HG02571 (cell line): ENCODE measurements around the gene FAM107B.
"Not testable (repeated sequence)": the region's sequence is repeated elsewhere in the genome, so short reads cannot be mapped to it uniquely, and the experiment has no call there.

Experiments
- ATAC-seq: cut with Tn5 transposase; IDR thresholded peaks from one replicate; pipeline ENCODE4 v1.9.1; 2021; ENCODE audit warnings: mild to moderate bottlenecking, moderate library complexity; ENCODE audit not compliant: unreplicated experiment

FAM107B gene

DNA sequence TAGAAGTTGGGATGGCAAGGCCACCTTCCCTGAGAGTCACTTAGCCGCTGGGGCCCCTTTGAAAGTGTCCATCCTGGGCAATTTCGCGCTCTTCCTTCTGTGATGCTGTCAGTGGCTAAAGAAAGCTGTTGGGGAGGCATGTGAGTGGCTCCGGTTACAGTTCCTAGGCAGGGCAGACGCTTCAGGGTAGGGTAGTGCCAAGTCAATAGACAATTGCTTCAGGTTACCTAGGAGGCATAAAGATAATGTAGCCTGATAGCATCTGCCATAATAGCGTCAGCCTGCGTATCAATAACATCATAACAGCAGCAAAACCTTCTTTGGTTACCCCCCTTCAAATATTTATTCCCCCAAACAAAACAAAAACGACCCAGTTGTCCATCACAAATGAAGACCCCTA lies at the start of gene FAM107B:
TSS of gene FAM107B (minus strand) at position 101 of the 400 bp plus-strand sequence. CDS start 234 bp downstream, outside the sequence.
- ATAC-seq: no peak

DNA sequence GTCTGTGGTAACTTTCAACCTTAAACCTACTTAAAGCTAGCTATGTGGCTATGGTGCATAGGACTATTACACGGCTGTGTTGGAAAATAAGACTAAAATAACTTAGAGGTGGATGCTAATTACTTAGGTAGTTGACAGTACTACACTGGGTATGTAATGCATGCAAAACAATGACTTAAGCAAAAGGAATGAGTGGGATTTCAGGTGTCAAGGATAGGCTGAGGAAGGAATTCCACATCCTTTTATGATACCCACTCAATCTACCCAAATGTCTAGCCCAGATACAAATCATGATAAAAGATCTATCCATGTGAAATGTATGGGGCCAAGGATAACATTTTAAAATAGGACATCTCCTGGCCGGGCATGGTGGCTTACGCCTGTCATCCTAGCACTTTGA lies 49.3 kb upstream of the FAM107B start:
- no peak for ATAC-seq

DNA sequence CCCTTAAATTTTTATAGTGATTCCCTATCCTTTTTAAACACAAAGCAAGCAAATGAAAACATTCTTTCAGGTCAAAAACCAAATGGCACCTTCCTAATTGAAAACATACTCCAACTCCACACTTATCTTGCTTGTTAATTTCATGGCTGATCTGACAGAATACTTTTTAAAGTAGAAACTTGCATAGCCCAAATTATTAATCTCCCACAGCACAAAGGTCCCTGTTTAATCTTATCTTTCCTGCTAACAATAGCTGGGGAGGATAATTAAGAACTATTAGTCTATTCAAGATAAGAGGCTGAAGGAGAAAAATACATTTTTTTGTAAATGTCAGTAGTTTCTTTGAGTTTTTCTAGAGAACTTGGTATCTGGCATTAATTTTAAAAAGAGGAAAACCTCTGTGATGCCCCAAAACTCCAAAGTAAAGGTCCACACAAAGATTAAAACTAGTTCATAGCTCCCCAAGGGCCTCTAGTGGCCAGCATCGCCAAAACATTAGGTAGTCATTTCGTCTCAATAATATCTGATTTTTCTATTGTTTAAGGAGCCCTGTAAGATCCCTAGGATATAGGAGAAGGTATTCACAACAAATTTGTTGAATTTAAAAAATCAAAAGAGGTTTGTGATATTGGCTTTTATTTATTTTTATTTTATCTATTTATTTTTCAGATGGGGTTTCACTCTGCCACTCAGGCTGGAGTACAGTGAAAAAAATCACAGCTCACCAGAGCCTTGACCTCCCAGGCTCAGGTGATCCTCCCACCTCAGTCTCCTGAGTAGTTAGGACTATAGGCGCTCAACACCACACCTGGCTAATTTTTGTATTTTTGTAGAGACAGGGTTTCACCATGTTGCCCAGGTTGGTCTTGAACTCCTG lies 48.4 kb upstream of the FAM107B start:
- no peak for ATAC-seq

DNA sequence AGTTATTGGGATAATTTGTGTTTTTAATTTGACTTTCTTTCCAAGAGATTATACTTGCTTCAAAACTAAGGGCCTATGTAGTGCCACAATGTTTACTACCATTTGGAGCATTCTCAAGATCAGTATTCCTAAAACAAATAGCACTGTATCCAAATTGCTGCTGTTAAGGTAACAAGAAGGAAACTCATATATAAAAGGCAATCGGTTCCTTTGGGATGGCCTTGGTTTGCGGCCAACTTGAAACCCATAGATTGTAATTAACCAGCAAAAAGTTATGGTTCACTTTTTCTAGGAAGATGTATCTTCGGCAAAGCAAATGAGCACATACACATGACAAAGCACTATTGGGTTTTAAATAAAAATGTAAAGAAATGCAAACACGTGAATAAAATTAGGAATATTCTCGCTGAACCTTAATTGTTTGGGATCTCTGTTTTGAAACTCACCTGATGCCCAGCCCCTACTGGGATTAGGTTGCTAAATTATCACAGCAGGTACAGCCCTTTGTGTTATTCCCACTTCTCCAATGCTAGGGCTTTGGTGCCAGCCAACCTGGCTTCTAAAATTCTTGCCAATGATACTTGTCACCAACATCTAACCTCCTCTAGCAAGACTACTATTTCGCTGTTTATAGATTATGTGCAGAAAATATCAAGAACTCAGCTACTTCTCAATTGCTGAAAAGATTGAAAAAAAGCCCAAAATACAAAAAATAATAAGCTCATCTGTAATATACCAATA lies 47.1 kb upstream of the FAM107B start:
- ATAC-seq: no peak

DNA sequence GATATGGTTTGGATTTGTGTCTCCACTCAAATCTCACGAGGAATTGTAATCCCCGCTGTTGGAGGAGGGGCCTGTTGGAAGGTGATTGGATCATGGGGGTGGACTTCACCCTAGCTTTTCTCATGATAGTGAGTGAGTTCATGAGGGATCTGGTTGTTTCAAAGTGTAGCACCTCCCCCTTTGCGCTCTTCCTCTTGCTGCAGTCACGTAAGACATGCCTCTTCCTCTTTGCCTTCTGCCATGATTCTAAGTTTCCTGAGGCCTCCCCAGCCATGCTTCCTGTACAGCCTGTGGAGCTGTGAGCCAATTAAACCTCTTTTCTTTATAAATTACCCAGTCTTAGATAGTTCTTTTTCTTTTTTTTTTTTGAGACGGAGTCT lies 46.1 kb upstream of the FAM107B start:
- no peak for ATAC-seq

DNA sequence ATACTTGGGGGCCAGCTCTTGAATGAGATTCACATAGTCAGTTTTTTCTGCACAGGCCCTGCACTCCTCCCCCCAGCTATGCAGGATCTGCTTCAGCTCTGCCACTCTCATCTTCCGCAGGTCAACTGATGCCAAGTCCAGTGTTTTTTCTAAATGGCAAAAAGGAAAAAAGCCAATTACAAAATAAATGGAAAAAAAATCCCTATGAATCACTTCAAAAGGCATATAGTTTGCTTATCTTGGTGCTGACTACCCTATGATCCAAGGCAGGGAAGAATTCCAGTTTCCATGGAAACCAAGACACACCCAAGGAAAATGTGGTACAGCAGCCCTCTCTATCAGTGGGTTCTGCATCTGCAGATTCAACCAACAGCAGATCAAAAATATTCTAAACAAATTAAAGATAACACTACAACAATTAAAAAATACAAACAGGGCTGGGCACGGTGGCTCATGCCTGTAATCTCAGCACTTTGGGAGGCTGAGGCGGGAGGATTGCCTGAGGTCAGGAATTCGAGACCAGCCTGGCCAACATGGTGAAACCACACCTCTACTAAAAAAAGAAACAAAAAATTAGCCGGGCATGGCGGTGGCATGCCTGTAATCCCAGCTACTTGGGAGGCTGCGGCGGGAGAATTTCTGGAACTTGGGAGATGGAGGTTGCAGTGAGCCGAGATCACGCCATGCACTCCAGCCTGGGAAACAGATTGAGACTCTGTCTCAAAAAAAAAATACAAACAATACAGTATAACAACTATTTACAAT lies 45.5 kb upstream of the FAM107B start:
- no peak for ATAC-seq

DNA sequence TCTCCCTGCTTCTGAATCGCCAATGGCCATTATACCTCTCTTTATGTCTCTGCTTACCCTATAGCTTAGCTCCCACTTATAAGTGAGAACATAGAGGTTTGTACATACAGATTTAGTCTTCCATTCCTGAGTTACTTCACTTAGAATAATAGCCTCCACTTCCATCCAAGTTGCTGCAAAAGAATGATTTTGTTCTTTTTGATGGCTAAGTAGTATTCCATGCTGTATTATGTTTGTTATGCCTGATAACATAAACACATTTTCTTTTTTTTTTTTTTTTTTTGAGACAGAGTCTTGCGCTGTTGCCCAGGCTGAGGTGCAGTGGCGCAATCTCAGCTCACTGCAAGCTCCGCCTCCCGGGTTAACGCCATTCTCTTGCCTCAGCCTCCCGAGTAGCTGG lies 42.0 kb upstream of the FAM107B start:
- ATAC-seq: not testable (repeated sequence)

DNA sequence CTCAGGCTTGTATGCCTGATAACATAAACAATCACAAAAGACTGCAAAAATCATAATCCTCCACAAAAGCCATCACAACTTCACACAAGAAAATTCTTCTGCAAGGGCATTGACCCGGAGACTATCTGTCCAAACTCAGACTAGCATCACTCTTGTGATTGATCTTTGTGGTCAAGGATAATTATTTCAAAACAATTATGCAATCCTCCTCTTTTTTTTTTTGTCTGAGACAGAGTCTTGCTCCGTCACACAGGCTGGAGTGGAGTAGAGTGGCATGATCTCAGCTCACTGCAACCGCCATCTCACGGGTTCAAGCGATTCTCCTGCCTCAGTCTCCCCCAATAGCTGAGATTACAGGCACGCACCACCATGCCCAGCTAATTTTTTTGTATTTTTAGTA lies 41.0 kb upstream of the FAM107B start:
- ATAC-seq: no peak

DNA sequence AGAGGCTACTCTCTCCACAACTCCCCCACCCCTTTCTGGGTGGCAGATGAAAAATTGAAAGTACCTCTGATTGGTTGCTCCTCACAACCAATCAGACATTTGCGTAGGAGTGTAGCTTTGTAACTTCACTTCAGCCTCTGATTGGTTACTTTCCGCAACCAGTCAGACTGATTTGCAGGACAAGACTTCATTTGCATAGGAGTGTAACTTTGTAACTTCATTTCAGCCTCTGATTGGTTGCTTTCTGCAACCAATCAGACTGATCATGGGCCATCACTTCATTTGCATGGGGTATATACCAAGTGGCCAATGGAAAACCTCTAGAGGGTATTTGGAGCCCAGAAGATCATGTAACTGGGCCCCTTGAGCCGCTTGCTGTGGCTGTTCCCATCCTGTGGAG lies 37.6 kb upstream of the FAM107B start:
- no peak for ATAC-seq

DNA sequence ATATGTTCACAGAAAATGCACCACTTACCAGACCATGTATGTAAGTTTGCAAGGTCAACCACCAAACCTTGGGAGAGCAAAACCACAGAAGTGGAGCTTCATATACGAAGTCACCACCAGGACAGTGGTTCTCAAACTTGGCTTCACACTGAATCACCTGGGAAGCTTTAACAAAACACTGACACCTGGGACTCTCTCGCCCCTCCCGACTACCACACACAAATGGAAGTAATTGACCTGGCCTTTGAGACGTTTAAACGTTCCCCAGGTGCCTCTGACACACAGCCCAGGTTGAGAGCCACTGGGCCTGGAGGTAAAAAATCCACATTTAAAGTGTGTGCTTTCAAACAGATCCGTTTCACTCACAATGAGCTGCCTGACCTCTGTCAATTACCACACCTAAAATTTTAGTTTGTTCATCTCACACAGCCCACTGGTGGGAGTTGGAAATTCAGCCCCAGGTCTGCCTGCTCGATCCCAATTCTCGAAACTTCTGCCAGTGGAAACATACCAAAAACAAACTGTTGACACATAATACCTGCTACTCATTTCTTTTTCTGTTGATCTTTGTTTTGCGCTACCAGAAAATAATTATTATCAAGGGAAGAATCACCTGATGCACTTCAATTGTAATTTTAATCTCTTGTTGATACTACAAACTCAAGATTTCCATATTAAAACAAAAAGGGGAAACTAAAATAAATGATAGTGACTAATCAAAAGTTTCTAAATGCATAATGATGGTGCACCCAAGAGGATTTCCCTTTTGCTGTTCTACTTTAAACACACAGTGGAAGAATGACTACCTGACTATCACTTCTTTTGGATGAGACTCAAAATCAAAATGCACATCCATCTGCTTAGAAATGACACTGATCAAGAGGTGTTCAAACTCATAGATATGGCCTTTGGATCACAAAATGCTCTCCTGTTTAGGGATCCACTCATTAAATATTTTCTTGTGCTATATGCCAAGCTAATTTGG lies 36.6 kb upstream of the FAM107B start:
- ATAC-seq: no peak

DNA sequence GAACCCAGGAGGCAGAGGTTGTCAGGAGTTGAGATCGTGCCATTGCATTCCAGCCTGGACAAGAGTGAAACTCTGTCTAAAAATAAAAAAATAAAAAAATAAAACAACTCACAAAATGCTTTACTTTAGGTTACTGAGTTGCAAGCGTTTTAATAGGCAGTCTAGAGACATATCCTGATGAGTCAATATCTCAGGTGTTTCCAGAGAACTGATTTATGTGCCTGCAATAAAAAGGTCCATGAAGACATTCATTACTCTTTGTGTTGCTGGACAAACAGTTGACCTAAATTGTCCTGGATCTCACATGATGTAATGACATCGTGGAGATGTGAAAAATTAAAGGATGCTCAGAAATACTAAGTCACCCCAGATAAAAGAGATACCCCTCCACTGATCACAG lies 31.6 kb upstream of the FAM107B start:
- ATAC-seq: no peak

DNA sequence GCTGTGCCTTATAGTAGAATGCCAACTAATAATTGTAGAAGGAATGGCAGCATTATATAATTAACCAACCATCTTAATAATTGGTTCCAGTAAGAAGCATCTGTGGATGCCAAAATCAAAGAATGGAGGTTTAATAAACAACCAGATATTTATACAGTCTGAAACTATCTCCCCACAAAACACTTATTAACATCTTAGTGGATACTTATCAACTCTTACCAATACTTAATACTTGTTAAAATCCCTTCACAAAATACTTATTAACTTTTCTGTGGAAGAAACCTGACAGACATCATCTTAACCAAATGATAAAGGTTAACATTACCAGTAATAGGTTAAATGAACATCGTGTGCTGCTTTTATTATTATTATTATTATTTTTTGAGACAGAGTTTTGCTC lies 29.1 kb upstream of the FAM107B start:
- ATAC-seq: no peak

DNA sequence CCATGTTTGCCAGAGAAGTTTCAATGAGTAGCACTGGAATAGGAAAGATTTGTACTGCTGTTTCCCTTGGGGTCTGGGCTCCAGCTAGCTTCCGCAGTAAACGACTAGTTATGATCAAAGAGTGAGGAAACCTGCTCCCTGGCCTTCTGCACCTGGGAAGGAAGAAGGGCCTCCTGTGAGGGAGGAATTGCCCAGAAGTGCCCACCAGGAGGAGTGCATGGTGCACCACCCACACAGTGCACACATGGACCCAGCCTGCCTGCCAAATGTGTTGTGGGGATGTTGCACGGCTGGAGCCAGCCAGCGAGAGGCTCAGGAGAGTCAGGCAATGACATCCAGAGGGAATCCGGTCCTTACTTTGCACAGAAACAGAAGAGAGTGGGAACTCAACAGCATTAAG lies 27.0 kb upstream of the FAM107B start:
- no peak for ATAC-seq

DNA sequence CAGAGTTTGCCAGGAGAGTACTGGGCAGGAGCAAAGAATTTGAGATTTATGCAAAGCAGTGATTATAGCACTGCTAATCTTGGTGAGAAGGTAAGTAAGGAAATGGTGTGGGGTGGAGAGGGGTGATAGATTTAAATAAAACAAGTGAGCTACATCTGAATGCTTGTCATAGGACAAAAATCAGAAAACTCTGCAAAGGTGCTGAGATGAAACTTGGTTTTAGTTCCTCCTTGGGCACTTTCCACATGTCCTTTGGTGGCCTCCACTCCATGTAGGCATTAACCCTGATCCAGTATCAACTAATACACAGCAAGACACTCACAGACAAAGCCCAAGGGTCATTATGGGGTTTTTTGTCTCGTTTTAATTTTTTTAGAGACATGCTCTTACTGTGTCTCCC lies 25.7 kb upstream of the FAM107B start:
- ATAC-seq: no peak

DNA sequence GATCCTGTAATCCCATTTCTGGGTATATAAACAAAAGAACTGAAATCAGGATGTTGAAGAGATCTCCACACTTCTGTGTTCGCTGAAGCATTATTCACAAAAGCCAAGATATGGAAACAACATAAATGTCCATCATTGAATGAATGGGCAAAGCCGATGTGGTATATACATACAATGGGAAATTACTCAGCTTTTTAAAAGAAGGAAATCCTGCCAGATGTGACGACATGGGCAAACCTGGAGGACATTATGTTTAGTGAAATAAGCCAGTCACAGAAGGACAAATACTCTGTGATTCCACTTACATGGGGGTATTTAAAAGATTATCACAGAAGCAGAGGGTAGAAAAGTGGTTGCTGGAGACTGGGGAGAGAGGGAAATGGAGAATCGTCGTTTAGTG lies 23.9 kb upstream of the FAM107B start:
- ATAC-seq: no peak

DNA sequence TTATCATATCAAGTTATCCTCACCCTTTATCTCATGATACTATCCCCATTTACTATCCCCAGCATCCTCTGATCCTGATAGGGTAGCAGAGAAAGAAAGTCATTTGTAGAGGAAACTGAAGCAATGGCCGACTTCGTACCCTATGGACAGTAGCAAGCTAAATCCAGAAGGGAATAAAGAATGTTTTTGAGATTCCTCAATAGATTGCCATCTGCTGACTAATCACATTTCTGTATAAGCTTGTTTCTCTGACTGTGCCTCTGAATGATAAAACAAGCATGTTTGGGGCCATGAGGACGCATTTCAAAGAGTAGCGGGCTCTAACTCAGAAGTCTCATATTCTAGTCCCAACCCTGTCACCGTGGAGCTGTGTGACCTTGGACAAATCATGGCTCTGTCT lies 13.2 kb upstream of the FAM107B start:
- no peak for ATAC-seq

DNA sequence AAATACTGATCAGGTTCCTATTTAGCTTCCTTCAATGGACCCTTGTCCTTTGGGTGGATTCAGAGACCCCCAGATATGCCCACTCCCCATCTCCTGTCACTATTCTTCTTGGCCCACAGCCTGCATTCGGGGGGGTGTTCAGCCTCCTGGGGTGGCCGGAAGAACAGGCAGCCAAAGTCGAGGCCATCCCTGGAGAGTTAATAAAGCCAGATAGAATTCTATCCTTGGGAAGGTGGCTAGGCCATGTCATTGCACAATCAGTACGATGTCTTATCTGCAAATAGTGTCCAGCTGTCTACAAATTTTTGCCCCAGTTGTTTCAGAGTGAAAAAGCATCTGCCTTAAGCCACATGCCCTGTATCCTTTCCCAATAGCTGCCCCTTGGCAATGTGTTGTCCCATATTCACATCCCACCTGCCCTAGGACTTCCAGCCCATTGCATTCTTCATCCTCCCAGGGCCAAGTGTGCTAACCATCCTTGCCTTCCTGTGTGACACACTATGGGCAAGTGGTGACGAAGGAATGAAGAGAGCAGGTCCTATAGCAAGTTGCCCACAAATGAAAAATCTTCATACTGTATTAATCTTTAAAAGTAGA lies 9.9 kb upstream of the FAM107B start:
- no peak for ATAC-seq

DNA sequence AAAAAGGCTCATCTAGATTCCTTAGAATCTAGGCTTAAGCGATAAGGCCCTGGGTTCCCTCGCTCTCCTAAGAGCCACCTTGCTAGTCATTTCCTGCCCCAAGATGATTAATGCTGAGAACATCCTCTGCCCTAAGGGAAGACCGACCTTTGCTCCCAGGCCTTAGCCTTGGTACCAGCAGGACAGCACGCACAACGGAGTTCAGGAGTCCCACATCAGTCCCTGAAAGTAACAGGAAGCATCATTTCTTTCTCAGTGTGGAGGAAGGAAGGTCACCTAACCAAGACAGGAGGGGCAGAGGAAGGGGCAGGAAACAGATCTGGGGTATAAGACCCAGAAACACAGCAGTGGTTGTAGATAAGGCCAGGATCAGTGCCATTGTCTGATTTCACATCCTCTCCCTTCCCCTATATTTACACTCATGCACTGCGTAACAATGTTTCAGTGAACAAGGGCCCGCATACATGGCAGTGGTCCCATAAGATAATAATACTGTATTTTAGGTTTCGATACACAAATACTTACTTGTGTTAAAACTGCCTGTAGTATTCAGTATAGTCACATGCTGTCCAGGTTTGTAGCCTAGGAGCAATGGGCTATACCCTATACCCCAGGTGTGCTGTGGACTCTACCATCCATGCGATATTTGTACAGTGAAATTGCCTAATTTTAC lies 8.1 kb upstream of the FAM107B start:
- no peak for ATAC-seq

DNA sequence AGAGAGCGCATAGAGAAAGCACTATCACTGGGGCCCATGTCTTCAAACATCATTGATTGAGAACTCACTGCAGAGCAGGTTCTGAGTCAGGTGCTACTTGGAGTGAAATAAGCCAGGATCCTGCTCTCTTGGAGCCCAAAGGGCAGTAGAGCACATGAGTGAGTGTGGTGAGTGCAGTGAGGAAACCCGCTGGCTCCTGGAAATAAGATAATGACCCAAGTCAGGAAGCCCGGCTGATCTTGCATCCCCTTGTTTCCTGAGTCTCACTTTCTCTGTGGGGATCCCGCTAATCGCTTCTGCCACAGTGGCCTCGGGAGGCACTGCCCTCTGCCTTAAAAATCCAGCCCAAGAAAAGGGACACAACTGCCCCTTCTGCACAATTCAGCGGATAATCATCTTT lies 7.1 kb upstream of the FAM107B start:
- no peak for ATAC-seq
